HG03175 (cell line): Measurements from ENCODE around the gene ALDH3B2.
"Not testable (repeated sequence)": the region's sequence is repeated elsewhere in the genome, so short reads cannot be mapped to it uniquely, and the experiment has no call there.

Experiments
- ATAC-seq: cut with Tn5 transposase; IDR thresholded peaks from one replicate; pipeline ENCODE4 v1.9.1; 2021; ENCODE audit warnings: mild to moderate bottlenecking, moderate library complexity; ENCODE audit not compliant: unreplicated experiment

Gene ALDH3B2

DNA sequence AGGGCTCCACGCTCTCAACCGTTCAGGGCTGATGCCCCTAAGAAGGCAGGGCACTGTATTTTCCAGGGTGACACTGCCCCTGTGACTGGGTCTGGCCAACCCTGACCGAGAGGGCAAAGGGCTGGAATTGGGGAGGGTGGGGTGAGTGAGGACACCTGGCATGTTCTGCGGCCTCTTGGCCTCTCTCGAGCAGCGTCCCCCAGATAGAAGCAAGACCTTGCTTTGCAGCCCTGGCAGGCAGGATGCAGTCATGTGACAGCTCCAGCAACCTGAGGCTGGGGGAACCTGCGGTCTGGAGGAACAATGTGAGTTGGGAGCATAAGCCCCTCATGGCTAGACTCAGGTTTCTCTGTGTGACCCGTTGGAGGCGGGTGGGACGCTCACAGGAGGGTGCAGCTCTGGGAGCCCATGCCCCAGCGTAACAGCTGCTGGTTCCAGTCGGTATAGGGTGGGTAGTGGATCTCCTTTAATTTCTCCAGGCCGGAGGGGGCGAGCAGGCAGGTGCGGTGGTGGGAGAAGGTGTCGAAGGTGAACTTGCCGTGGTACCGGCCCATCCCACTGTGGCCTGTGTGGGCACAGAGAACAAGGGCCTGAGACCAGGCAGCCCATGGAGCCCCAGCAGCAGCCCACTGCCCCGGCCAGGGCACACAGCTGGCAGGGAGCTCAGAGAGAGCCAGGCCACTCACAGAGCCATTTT lies 11.4 kb downstream of the ALDH3B2 start:
- no peak for ATAC-seq

DNA sequence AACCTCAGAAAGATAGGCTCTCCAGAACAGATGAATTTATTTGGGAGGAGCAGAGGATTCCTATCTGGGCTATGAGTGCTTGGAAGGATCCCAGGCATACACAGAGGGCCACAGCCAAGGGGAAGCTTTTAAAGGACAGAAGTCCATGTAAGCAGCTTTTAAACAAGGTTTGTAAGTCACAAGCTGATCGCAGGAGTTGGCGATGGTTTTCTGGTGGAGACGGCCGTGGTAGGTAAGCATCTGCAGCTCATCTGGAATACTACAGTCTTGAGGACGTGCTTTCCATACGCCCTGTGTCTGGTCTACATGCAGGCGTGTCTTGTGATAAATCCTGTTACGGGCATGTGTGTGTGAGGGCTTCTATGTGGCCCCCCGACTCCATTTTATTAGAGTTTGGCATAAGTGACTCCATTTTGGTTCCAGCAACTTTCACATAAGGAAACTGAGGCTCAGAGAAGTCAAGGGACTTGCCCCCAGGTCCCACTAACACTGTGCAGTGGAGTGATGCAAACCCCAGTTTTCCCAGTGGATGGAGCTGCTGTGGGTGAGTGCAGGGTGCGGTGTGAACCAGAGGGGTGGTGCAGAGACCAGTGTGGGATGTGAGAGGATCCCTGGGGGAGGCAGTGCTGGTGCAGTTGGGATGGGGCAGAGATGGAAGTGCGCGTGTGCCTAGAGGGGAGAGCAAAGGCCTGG lies 12.1 kb downstream of the ALDH3B2 start:
- no peak for ATAC-seq

DNA sequence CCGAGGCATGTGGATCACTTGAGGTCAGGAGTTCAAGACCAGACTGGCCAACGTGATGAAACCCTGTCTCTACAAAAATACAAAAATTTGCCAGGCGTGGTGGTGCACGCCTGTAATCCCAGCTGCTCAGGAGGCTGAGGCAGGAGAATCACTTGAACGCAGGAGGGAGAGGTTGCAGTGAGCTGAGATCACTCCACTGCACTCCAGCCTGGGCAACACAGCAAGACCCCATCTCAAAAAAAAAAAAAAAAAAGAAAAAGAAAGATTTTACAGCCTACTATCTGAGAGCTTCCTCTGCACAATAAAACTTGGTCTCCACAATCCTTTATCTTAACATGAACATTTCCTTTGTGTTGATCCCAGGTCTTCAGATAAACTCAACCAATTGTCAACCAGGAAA lies 13.7 kb downstream of the ALDH3B2 start:
- not testable (repeated sequence) for ATAC-seq

DNA sequence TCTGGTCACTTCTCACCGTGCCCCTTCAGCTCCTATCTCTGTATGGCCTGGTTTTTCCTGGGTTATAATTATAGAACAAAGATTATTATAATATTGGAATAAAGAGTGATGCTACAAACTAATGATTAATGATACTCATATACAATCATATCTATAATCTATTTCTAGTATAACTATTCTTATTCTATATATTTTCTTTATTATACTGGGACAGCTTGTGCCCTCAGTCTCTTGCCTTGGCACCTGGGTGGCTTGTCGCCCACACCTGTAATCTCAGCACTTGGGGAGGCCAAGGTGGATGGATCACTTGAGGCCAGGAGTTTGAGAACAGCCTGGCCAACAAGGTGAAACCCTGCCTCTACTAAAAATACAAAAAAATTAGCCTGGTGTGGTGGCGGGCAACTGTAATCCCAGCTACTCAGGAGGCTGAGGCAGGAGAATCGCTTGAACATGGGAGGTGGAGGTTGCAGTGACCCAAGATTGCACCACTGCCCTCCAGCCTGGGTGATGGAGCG lies 14.7 kb downstream of the ALDH3B2 start:
- not testable (repeated sequence) for ATAC-seq

DNA sequence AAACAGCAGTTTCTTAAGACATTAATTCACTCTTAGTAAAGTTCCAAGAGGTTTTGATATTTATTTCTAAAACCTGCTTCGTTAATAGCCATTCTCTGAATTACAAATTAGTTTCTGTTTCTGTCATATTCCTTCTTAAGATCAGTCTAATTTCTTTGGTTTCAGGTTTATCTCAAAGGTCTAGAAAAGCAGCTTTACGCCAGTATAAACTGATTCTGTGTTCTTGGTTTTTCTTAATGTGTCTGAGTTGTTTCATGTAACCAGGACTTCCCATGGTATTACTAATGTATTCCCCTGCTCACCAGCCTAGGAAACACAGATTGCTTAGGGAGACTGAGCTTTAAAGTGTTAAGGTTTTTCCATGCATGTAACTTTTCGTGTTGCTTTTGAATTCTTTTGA lies 17.1 kb downstream of the ALDH3B2 start:
- no peak for ATAC-seq

DNA sequence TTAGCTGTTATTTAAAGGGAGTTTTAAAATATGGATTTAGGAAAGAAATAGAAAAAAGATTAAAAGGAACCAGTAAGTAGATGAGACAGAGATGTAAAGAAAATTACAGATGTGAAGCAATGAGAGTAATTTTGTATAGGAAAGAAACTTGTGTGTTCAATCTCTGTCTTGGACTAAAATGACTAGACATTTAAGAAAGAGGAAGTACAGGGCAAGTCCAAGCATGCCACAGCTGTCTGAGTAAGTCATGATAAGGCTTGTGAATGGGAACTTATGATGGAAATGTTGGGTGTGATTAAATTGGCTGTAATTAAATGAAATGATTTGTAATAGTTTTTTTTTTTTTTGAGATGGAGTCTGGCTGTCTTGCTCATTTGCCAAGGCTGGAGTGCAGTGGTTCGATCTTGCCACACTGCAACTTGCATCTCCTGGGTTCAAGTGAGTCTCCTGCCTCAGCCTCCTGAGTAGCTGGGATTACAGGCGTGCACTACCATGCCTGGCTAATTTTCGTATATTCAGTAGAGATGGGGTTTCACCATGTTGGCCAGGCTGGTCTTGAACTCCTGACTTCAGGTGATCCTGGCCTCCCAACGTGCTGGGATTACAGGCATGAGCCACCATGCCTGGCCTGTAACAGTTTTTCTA lies 18.0 kb downstream of the ALDH3B2 start:
- ATAC-seq, result no peak

DNA sequence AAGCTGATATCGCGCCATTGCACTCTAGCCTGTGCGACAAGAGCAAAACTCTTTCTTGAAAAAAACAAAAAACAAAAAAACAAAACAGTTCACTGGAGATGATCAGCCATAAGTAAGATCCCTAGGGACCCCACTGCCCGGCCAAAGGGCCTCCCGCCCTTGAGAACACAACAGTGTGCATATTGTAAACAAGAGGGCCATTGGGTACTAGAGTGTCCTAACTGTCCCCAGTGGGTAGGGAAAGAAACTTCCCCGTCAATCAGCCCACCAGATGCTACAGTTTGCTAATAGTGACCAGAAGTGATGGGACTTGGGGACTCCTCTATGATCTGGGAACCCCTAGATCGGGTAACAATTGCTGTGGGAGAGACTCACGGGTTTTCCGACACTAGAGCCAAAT lies 20.2 kb downstream of the ALDH3B2 start:
- ATAC-seq, result no peak

DNA sequence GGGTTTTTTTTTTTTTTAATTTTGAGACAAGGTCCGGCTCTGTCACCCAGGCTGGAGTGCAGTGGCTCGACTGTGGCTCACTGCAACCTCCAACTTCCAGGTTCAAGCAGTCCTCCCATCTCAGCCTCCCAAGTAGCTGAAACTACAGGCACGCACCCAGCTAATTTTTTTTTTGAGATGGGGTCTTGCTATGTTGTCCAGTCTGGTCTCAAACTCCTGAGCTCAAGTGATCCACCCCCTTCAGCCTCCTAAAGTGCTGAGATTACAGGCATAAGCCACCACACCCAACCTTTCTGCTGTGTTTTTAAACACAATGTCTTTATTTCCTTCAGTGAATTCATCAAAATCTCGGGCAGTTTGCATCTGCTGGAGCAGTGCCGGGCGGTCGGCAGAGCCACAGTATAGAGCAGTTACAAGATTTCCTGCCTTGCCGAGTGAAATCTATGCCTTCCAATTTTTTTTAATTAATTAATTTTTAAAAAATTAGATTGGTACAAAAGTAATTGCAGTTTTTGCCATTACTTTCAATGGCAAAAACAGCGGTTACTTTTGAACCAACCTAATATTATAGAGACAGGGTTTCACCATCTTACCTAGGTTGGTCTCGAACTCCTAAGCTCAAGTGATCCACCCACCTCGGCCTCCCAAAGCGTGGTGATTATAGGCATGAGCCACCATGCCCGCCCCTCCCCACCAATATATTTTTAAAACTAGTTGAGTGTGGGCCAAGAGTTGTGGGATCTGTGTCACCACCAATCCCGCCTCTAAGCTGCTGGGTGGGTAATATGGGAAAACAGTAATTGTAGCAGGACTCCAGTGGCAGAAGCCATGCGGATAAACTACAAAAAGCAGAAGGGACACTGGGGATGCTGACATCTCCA lies 21.2 kb downstream of the ALDH3B2 start:
- no peak for ATAC-seq

DNA sequence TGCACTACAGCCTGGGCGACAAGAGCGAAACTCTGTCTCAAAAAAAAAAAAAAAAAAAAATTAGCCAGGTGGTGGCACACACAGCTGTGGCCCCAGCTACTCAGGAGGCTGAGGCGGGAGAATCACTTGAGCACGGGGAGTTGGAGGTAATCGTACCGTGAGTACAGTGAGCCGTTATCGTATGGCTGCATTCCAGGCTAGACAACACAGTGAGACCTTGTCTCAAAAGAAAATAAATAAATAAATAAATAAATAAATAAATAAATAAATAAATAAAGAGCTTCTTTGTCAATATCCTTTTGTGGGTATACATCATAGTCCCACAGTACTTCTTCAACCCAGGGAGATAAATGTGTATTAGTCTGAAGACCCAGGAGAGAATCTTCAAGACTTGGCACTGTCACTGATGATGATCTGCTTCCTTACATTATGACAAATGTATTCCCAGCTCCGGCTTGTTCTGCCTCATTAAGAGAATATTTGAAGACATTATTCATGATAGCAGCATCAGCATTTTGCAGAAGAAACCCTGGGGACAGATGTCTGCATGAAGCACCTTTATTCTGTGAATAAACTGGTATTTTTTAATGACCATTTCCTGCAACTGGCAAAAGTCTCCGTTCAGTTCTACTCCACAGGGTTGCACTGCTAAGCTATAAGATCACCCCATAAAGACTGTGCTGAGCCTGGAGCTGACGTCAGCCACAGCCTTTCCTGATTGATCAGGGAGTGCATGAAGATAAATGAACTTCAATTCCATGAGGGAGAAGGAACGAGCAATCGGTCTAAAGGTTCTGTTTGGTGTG lies 22.2 kb downstream of the ALDH3B2 start:
- ATAC-seq, result no peak

DNA sequence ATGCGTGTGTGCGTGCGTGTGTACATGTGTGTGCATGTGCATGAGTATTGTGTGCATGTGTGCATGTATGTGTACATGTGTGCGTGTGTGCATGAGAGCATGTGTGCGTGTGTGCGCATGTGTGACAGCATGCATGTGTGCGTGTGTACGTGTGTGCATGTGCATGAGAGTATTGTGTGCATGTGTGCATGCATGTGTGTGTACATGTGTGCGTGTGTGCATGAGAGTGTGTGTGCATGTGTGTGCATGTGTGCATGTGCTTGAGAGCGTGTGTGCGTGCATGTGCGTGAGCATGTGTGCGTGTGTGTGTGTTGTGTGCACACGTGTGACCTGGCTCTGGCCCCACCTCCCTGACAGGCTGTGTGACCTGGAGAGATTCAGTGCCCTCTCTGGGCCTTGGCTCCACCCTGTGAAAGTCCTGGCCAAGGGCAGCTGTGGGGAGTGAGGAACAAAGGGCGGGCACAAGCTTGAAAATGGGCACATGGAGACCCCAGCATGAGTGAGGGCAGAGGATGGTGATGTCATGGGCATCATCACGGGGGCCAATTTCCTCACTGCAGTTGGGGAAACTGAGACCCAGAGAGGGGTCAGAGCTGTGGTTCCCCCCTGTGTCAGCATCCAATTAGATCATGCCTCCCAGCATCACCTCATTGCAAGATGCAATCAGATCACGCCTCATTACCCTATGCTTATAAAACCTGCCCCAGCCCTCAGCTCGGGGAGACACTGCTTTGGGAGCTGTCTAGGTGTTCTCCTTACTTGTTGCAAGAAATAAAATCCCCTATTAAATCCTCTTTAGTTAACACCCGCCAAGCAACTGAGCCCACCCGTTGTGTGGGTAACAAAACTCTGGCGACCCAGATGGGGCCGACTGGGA lies 24.6 kb downstream of the ALDH3B2 start:
- ATAC-seq, result no peak

DNA sequence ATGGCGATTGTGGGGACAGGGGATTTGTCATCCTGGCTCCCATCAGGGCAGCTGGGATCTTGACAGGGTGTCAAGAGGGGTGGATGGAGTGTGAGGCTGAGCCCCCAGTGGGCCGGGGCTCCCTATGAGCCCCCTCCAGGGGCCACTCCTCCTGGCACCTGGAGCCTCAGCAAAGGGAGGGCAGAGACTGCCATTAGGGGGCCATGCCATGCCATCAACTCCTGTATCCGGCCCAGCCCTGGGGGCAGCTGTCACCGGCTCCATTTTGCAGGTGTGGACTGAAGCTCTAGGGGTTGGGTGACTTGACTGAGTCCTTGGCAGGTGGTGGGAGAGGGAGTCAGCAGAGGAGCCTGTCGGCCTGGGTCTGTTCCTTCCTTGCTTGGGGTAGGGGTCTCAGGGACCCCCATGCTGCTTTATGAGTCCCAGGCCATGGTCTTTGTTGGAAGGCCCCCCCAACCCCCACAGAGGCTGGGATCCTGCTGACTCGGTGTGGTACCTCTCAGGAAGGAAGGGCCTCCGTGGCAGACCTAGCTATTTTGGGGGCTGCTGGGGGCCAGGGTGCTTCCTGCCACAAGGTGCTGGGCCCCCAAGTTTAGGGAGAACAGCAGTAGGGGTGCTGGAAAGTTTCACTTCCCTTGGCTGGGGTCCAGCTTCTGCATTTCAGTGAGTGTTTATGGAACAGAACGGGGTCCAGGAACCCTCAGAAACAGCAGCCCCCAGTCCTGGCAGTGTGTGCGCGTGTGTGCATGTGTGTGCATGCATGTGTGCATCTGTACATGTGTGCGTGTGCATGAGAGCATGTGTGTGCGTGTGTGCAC lies 25.4 kb downstream of the ALDH3B2 start:
- ATAC-seq, result no peak

DNA sequence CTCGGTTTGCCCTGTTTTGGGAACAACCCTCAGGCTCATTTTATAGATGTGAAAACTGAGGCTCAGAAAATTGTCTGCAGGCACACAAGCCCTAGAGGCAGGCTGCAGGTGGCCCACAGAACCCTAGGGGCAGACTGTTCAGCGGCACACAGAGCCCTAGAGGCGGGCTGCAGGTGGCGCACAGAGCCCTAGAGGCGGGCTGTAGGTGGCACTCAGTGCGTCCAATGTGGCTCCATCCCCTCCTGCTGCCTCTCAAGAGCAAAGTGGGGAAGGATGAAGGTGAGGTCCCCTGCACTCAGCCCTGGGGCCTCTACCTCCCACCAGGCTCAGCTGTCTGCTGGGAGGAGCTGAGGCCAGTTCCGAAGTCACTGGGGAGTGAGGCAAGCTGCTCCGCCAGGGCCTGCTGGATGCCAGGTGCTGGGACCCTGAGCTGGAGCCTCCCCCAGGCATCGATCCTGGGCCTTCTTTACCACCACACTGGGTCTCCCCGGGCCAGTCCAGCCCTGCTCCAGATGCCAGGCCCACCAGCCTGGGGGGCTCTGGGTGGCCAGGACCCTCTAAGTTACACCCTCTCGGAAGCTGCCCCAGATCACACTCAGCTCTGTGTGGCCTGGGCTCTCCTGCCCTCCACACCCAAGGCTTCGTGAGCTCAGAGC lies 26.2 kb downstream of the ALDH3B2 start:
- ATAC-seq, result peak; percentile 64

DNA sequence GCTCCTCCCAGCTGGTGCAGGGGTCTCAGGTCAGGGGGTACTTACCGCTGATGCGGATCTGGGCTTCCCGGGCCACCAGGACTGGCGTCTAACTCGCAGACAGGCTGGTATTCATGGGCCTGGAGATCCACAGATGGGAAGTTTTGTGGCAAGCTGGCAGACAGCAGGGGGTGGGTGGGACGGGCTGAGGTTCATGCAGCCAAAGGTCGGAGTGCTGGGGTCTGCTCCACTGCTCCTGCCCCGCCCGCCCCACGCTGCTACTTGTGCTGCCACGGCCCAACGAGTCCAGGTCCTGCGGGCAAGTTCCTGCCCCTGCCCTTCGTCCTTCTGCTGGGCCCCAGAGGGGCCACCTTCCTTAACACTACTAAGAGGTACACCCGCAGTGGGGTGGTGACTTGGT lies 27.0 kb downstream of the ALDH3B2 start:
- no peak for ATAC-seq

DNA sequence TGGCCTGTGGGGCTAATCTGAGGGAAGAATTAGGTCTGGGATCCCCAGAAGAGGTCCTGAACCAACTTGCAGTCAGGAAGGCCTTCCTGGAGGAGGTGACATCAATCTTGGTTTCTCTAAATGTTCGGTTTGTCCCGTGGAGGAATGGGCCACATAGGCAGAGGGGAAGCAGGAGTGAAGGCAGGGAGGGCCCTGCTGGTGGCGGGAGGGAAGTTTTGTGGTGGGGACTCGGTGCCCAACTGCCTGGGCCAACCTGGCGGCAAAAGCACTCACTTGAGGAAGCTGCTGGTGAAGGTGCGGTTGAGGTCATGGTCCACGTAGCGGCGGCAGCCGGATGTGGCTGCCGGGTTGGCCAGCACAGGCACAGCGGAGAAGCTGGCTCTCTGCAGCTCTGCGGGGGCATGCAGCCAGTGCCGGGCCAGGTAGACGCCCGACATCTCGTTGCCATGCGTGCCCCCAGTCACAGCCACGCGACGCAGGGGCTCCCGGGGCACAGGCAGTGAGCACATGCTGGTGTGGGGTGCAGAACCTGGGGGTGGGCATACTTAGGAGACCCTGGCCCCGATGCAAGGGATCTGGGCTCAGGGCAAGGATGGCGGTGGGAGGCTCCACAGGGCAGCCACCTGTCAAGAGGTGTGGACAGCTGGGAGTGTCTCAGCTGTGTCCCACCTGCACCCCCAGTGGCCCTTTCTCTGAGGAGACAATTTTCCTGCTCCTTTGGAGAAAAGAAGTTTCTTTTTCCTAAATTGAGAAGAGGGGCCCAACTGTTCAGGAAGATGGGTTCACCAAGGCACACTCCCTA lies 27.7 kb downstream of the ALDH3B2 start:
- ATAC-seq, result no peak

DNA sequence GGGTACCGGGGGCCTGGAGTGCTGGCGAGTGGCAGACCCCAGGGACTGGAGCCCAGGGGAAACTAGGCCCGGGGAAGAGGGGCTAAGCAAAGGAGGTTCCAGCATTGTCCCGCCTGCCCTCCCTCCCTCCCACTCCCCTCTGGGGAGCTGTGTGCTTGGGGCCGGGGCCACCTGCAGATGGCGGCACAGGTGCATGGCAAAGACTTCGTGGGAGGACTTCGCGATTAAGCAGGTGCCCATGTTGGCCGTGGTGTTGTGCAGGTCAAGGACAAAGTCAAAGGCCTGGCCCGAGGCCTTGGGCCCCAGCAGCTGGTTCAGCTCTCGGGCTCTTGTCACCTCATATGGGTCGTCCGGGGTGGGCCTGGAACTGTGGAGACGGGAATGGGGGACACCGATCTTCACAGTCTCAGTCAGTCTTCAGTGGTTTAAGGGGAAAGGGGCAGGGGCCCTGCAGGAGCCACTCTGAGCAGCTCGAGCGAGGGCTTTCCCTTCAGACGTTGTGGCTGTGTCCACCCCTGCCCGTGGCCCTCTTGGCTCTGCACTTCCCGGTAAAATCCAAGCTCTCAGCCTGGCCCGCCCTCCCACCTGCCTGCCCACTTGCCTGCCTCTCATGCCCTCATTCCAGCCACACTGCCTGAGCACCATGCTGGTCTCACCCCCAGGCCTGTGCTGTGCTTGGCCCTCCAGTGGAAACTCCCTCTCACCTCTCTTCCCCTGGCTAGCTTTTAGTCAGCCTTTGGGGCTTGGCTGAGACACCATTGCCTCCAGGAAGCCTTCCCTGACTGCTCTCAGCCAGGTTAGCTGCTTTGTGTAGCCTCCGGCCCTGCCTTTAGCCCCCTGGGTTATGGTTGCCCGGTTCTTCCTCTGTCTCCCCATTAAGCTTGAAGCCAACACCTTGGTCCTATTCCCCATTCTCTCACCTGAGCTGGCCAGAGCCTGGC lies 28.6 kb downstream of the ALDH3B2 start:
- no peak for ATAC-seq
